ENCODE data around the gene SYT1. TPM values are rescaled to one million over a fixed set of nuclear protein-coding genes. Genes with fewer than 3 reads are reported as not detected.

SYT1 gene
- total RNA-seq, 1 donor = not detected

DNA sequence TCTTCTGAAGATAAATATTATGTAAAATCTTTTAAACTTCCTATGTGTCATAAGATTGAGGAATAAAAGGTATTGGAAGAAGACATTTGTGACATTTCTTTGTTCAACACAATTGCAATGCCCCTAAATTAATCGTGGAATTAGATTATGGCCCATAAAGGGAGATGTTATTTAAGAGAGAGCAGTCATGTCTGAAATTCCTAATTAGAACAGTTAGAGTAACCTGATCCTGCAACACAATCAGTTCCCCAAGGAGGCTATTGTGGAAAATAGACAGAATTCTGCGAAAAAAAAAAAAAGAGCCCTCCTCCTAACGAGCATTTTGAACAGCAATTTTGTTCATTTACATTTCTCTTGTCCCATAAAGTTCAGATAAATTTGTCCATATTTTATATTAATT, 486.7 kb downstream of the SYT1 start:
- H3K27ac ChIP-seq (ENCODE audit: low read depth, low read length) = no peak overlapping the region
- H3K79me2 ChIP-seq (ENCODE audit: insufficient read depth, low read length) = no peaks in the 10 kb centered on the region
- no peaks in the 10 kb centered on the region for H4K20me1 ChIP-seq (ENCODE audit: insufficient read depth, low read length)
- H3K9me3 ChIP-seq (ENCODE audit: low read depth, low read length) = no peaks in the 10 kb centered on the region
- no peak overlapping the region for H2AFZ ChIP-seq (ENCODE audit: low read length)
- no peak for TF ChIP-seq CTCF (IDR thresholded peaks at IDR 0.05; ENCODE audit: extremely low read depth, low read depth, low read length)
- H3K4me3 ChIP-seq (ENCODE audit: insufficient read depth, low read length) = no peak overlapping the region
- H3K4me1 ChIP-seq (ENCODE audit: insufficient read depth, low read length) = no peaks in the 10 kb centered on the region
- DNase-seq (ENCODE audit: insufficient read length, low spot score, missing footprints) = no peak
- H3K4me2 ChIP-seq (ENCODE audit: insufficient read depth, low read length) = no peak overlapping the region
- no peaks in the 10 kb centered on the region for H3K36me3 ChIP-seq (ENCODE audit: insufficient read depth, low read length)
- H3K27me3 ChIP-seq (ENCODE audit: insufficient read depth, low read length) = peaks cover 23% of the 10 kb centered on the region

- H3K27me3 ChIP-seq (ENCODE audit: insufficient read depth, low read length) = peaks cover 4% of the 10 kb centered on the region
- H2AFZ ChIP-seq (ENCODE audit: low read length) = no peak overlapping the region
- TF ChIP-seq CTCF (IDR thresholded peaks at IDR 0.05; ENCODE audit: extremely low read depth, low read depth, low read length) = no peak
- no peak for DNase-seq (ENCODE audit: insufficient read length, low spot score, missing footprints)
- no peak overlapping the region for H3K27ac ChIP-seq (ENCODE audit: low read depth, low read length)
- no peaks in the 10 kb centered on the region for H4K20me1 ChIP-seq (ENCODE audit: insufficient read depth, low read length)
- H3K36me3 ChIP-seq (ENCODE audit: insufficient read depth, low read length) = no peaks in the 10 kb centered on the region
- no peak overlapping the region for H3K4me3 ChIP-seq (ENCODE audit: insufficient read depth, low read length)
- no peak overlapping the region for H3K4me2 ChIP-seq (ENCODE audit: insufficient read depth, low read length)
- no peaks in the 10 kb centered on the region for H3K4me1 ChIP-seq (ENCODE audit: insufficient read depth, low read length)
- no peaks in the 10 kb centered on the region for H3K9me3 ChIP-seq (ENCODE audit: low read depth, low read length)
- H3K79me2 ChIP-seq (ENCODE audit: insufficient read depth, low read length) = no peaks in the 10 kb centered on the region
Observed at GRCh38 chr12:79356216-79356615, 491.6 kb downstream of the SYT1 start.

DNA sequence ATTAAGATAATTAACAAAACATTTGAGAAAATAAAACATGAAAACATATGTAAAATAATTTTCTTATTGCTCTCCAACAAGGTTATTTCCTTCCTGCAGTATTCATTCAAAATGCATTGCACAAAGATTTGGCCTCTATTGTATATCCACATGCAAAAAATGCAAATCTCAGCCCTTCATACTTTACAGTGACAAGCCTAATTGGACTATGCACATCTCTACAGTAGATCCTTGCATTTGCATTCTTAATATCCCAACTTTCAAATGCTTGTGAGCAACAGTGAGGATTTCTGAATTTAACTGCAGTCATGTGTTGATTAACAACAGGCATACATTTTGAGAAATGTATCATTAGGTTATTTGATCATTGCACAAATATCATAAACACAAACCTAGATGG, 492.5 kb downstream of the SYT1 start:
- H3K4me3 ChIP-seq (ENCODE audit: insufficient read depth, low read length) = no peak overlapping the region
- peaks cover 5% of the 10 kb centered on the region for H3K27me3 ChIP-seq (ENCODE audit: insufficient read depth, low read length)
- H3K4me2 ChIP-seq (ENCODE audit: insufficient read depth, low read length) = no peak overlapping the region
- H2AFZ ChIP-seq (ENCODE audit: low read length) = no peak overlapping the region
- TF ChIP-seq CTCF (IDR thresholded peaks at IDR 0.05; ENCODE audit: extremely low read depth, low read depth, low read length) = no peak
- DNase-seq (ENCODE audit: insufficient read length, low spot score, missing footprints) = no peak
- no peaks in the 10 kb centered on the region for H4K20me1 ChIP-seq (ENCODE audit: insufficient read depth, low read length)
- H3K36me3 ChIP-seq (ENCODE audit: insufficient read depth, low read length) = no peaks in the 10 kb centered on the region
- H3K9me3 ChIP-seq (ENCODE audit: low read depth, low read length) = no peaks in the 10 kb centered on the region
- H3K27ac ChIP-seq (ENCODE audit: low read depth, low read length) = no peak overlapping the region
- H3K4me1 ChIP-seq (ENCODE audit: insufficient read depth, low read length) = no peaks in the 10 kb centered on the region
- H3K79me2 ChIP-seq (ENCODE audit: insufficient read depth, low read length) = no peaks in the 10 kb centered on the region

DNA sequence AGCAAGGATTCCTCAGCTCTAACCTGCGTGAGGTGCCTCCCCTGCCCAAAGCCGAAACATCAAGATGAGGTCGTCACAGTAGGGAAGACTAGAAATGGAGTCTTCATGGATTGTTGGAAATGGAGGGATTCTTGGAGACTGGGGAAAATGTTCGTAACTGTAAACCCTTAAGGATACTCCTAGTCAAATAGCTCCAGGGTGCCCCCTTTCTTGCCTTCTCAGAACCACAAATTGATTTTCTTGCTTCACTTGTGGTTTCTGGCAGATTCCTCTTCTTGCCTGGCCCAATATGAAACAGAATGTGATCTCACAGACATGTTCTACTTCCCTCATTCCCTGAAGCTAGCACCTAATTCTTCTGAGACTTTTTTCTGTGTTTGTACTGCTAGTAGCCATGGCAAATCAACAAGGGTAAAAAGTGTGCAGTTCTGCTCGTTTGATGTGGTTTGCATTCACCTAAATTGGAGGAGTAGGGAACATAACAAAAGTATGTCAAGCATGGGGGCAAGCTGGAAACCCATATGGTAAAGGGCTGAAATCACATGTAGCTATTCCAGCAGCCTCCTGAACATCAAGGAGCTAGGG, 494.2 kb downstream of the SYT1 start:
- Histone ChIP-seq H2AFZ (ENCODE audit: low read length) (no peak overlapping the region), H3K4me3 (ENCODE audit: insufficient read depth, low read length) (no peak overlapping the region), H4K20me1 (ENCODE audit: insufficient read depth, low read length) (no peaks in the 10 kb centered on the region), H3K36me3 (ENCODE audit: insufficient read depth, low read length) (no peaks in the 10 kb centered on the region), H3K79me2 (ENCODE audit: insufficient read depth, low read length) (no peaks in the 10 kb centered on the region), H3K27ac (ENCODE audit: low read depth, low read length) (no peak overlapping the region), H3K4me1 (ENCODE audit: insufficient read depth, low read length) (no peaks in the 10 kb centered on the region), H3K4me2 (ENCODE audit: insufficient read depth, low read length) (no peak overlapping the region), H3K27me3 (ENCODE audit: insufficient read depth, low read length) (peaks cover 5% of the 10 kb centered on the region), H3K9me3 (ENCODE audit: low read depth, low read length) (no peaks in the 10 kb centered on the region)
- no peak for DNase-seq (ENCODE audit: insufficient read length, low spot score, missing footprints)
- no peak for TF ChIP-seq CTCF (IDR thresholded peaks at IDR 0.05; ENCODE audit: extremely low read depth, low read depth, low read length)

Measured in osteoblast (primary cell).